Osteocyte (in vitro differentiated cells): ENCODE measurements around the gene SHC1. TPM values are rescaled to one million over a fixed set of nuclear protein-coding genes. Genes with fewer than 3 reads are reported as not detected.

Experiments
- DNase-seq: peaks from one replicate; pipeline ENCODE4 v3.0.0; 2021; ENCODE audit warnings: mixed read lengths; ENCODE audit not compliant: unreplicated experiment; ENCODE audit errors: extremely low spot score
- H3K27ac Mint-ChIP-seq: one replicate; pipeline ENCODE4 v1.8.0; 2021; ENCODE audit warnings: mild to moderate bottlenecking, mixed read lengths; ENCODE audit not compliant: unreplicated experiment
- H3K27me3 Mint-ChIP-seq: one replicate; pipeline ENCODE4 v1.8.0; 2021; ENCODE audit warnings: mixed read lengths; ENCODE audit not compliant: unreplicated experiment
- H3K36me3 Mint-ChIP-seq: one replicate; pipeline ENCODE4 v1.8.0; 2021; ENCODE audit warnings: mixed read lengths; ENCODE audit not compliant: unreplicated experiment
- H3K4me1 Mint-ChIP-seq: one replicate; pipeline ENCODE4 v1.8.0; 2021; ENCODE audit warnings: mixed read lengths; ENCODE audit not compliant: unreplicated experiment
- H3K4me3 Mint-ChIP-seq: one replicate; pipeline ENCODE4 v1.8.0; 2021; ENCODE audit warnings: mild to moderate bottlenecking, moderate library complexity, mixed read lengths; ENCODE audit not compliant: unreplicated experiment
- H3K9me3 Mint-ChIP-seq: one replicate; pipeline ENCODE4 v1.8.0; 2021; ENCODE audit warnings: mixed read lengths; ENCODE audit not compliant: unreplicated experiment
- total RNA-seq: library from RNA; stranded (reverse); gene quantifications from 2 replicates; pipeline ENCODE4 v1.2.1, GENCODE V29; 2021
- TF ChIP-seq, protein P1 (sequence below): fragments of 200-600 bp; sonication (generic); IDR thresholded peaks from 2 replicates; pipeline ENCODE4 v1.5.0; 2021; ENCODE audit warnings: antibody characterized with exemption, mild to moderate bottlenecking, moderate library complexity

The SHC1 gene
- total RNA-seq, 1 donor from 2014 or later = 239 TPM

DNA sequence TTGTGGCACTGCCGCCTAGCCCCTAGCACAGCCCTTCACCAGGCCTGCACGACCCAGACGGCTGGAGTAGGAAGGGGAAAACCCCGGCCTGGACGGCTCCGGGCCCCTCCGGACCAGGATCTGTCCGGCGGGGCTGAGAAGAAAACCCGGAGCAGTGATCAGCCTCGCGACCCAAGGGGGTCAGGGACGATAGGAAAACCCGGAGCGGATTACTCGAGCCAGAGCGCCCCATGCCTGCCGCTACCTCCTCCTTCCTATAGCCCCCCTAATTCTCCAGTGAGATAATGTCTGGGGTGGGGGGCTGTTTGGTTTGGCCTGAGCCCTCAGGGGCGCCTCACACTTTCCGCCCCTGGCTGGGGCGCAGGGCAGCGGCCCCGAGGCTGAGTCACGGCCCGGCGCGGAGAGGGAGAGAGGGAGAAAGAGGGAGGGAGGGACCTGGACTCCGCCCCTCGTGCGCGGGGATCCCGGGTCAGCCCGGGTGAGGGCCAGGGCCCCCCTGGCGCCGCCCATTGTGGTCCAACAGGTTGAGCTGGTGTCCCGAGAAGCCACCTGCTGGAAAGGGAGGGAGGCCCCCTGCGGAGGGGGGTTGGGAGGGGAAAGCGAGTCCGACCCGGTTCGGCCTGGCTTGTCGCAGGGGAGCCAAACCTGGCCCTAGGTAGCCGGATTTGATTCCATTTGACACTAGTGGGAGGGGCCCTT, 30.3 kb upstream of the SHC1 start:
- no peaks in the 10 kb centered on the region for H3K27me3 Mint-ChIP-seq
- peak overlapping the region; percentile 95 for H3K27ac Mint-ChIP-seq
- H3K36me3 Mint-ChIP-seq = no peaks in the 10 kb centered on the region
- peak; percentile 91 for DNase-seq
- H3K4me3 Mint-ChIP-seq = peak overlapping the region; percentile 94
- H3K4me1 Mint-ChIP-seq = peaks cover 31% of the 10 kb centered on the region
- H3K9me3 Mint-ChIP-seq = no peaks in the 10 kb centered on the region
- TF ChIP-seq, protein P1, sequence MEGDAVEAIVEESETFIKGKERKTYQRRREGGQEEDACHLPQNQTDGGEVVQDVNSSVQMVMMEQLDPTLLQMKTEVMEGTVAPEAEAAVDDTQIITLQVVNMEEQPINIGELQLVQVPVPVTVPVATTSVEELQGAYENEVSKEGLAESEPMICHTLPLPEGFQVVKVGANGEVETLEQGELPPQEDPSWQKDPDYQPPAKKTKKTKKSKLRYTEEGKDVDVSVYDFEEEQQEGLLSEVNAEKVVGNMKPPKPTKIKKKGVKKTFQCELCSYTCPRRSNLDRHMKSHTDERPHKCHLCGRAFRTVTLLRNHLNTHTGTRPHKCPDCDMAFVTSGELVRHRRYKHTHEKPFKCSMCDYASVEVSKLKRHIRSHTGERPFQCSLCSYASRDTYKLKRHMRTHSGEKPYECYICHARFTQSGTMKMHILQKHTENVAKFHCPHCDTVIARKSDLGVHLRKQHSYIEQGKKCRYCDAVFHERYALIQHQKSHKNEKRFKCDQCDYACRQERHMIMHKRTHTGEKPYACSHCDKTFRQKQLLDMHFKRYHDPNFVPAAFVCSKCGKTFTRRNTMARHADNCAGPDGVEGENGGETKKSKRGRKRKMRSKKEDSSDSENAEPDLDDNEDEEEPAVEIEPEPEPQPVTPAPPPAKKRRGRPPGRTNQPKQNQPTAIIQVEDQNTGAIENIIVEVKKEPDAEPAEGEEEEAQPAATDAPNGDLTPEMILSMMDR = no peak

DNA sequence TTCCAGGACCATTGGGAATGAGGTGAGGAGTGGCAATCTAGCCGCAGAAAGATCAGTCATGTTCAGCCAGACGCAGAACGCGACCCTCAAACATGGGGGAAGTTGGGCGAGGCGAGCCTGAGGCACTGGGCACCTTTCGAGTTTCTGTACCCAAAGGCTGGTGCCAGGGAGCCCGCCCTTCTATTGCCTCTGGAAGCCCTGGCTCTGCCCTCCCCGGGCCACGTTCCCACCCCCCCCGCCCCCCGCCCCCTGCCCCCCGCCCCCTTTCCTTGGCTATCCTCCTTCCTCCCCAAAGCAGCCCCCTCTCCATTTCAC, 29.8 kb upstream of the SHC1 start:
- Mint-ChIP-seq H3K27me3 (no peaks in the 10 kb centered on the region), H3K27ac (peak overlapping the region; percentile 95), H3K4me3 (peak overlapping the region; percentile 94), H3K9me3 (no peaks in the 10 kb centered on the region), H3K36me3 (no peaks in the 10 kb centered on the region), H3K4me1 (peaks cover 30% of the 10 kb centered on the region)
- DNase-seq = no peak
- TF ChIP-seq, protein P1 = no peak

DNA sequence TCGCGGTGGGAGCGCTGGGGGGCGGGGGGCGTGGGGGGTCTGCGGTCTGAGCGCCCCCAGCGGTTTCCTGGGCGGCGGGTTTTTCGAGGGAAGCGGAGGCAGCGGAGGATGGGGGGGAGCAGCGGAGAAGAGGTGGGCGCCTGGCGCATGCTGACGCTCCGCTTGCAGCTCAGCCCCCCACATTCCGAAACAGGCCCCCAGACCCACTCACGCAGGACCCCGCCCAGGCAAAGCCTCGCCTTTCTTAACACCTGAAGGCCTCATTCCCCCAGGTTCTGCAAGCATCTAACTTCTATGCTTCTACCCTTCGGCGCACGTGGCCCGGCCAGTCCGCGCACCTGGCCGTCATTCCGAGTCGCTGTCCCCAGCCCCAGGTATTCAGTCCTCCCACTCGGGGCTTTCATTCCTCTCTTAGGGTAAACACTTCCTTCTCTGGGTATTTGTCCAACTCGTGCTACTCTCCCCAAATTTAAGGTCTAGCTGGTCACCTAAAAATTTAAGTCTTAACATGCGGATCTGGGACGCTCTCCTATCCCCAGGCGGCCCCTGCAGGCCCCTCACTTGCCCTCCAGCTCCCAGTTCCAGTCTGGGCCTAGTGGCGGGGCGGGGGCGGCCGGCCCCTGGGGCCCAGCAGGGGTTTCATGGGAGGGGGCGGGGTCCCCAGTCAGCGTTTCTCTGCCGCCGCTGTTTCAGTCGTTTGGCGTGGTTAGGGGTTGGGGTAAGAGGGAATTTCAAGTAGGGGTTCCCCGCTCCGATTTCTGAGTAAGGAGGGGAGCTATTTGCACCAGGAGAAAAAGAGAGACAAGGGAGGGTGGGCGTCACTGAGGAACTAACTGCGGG, 29.2 kb upstream of the SHC1 start:
- Mint-ChIP-seq H3K27me3 (no peaks in the 10 kb centered on the region), H3K9me3 (no peaks in the 10 kb centered on the region), H3K4me3 (peak overlapping the region; percentile 94), H3K36me3 (no peaks in the 10 kb centered on the region), H3K27ac (peak overlapping the region; percentile 95), H3K4me1 (peaks cover 27% of the 10 kb centered on the region)
- TF ChIP-seq, protein P1 = no peak
- DNase-seq = no peak

DNA sequence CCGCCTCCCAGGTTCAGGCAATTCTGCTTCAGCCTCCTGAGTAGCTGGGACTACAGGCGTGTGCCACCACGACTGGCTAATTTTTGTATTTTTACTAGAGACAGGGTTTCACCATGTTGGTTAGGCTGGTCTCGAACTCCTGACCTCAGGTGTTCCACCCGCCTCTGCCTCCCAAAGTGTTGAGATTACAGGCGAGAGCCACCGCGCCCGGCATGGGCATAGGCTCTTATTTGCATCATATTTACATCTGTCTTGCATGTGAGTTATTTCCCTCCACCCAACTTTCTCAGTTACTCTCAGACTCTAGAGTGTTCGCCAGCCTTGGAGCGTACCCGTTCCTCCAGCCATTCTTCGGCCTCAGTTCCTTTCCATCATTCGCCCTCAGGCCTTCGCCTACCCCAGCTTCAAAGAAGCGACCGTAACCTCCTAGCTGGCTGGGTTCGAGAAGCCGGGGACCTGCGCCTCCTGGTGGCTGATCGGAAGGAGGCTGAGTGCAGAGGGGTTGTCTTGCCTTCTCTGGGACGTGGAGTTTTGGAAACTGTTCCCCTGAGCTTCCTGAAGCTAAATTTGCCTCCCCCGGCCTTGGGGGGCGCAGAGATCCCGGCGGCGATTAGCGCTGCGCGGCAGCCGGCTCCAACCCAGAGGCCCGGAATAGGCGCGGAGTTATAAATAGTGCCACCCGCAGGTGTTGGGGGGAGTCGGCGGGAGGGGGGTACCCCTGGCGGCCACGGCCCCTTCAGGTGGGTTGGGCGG, 28.4 kb upstream of the SHC1 start:
- Mint-ChIP-seq H3K36me3 (no peaks in the 10 kb centered on the region), H3K4me1 (peaks cover 19% of the 10 kb centered on the region), H3K27me3 (no peaks in the 10 kb centered on the region), H3K27ac (peak overlapping the region; percentile 71), H3K4me3 (peak overlapping the region; percentile 94), H3K9me3 (no peaks in the 10 kb centered on the region)
- TF ChIP-seq, protein P1 = peak; percentile 85
- no peak for DNase-seq
